ENCODE measurements around the gene GAMT. TPM values are rescaled to one million over a fixed set of nuclear protein-coding genes. Genes with fewer than 3 reads are reported as not detected.

The GAMT gene
- total RNA-seq, 2 experiments from 2014 or later, result 11.0 to 13.0 TPM

DNA sequence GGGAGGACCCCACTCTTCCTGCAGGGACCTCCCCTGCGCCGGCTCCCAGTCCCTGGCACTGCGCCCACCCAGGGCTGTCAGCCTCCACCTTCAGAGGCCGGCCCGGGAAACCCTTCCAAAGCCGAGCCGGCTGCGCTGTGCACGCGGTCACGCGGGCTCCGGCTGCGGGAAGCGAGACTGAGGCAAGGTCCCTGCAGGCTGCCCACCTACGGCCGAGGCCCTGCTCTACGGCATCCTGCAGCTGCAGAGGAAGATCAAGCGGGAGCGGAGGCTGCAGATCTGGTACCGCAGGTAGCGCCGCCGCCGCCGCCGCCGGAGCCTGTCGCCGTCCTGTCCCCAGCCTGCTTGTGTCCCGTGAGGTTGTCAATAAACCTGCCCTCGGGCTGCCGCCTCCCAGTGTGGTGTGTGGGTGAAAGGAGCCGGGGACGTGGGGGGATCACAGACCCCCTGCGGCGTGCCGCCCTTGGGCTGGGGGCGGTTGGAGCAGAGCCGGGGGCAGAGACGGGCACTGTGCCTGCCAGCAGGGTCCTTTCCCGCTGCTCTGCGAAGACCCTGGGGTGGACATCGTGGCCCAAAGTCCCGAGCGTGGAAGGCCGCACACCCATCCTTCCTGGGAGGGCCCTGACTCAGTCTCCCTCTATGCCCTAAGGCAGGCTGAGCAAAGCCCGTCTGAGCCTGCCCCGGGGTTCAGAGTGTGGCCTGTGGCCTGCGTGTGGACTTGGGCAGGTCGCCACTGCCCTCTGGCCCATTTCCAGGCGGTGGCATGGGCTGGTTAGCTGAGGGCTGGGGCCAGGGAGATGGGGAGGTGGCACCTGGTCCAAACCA is 5.9 kb downstream of the GAMT start:
- Histone ChIP-seq H3K4me1 (ENCODE audit: insufficient read depth, low read length) (peaks cover 16% of the 10 kb centered on the region), H3K9me3 (ENCODE audit: control insufficient read depth in 1 of 2, insufficient read depth in 1 of 2, low read length in 2 of 2) (no peaks in the 10 kb centered on the region), H3K27ac (ENCODE audit: low read depth in 1 of 2, low read length in 2 of 2) (no peak overlapping the region), H3K36me3 (ENCODE audit: insufficient read depth, low read length) (peaks cover 29% of the 10 kb centered on the region), H3K4me3 (ENCODE audit: low read length) (no peak overlapping the region), H3K27me3 (ENCODE audit: control insufficient read depth in 1 of 2, insufficient read depth in 2 of 2, low read length in 2 of 2) (no peaks in the 10 kb centered on the region)
- ChIA-PET CTCF (no interaction called here), POLR2A (no interaction called here)
- TF ChIP-seq, protein P1, sequence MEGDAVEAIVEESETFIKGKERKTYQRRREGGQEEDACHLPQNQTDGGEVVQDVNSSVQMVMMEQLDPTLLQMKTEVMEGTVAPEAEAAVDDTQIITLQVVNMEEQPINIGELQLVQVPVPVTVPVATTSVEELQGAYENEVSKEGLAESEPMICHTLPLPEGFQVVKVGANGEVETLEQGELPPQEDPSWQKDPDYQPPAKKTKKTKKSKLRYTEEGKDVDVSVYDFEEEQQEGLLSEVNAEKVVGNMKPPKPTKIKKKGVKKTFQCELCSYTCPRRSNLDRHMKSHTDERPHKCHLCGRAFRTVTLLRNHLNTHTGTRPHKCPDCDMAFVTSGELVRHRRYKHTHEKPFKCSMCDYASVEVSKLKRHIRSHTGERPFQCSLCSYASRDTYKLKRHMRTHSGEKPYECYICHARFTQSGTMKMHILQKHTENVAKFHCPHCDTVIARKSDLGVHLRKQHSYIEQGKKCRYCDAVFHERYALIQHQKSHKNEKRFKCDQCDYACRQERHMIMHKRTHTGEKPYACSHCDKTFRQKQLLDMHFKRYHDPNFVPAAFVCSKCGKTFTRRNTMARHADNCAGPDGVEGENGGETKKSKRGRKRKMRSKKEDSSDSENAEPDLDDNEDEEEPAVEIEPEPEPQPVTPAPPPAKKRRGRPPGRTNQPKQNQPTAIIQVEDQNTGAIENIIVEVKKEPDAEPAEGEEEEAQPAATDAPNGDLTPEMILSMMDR (IDR thresholded peaks at IDR 0.05), result no peak
- ATAC-seq (ENCODE audit: poor library complexity), result no peak
- Mint-ChIP-seq H3K27ac (no peak overlapping the region), H3K4me1 (ENCODE audit: low read depth) (no peaks in the 10 kb centered on the region), H3K9me3 (no peaks in the 10 kb centered on the region), H3K27me3 (no peaks in the 10 kb centered on the region), H3K36me3 (ENCODE audit: low read depth) (peaks cover 16% of the 10 kb centered on the region), H3K4me3 (no peak overlapping the region)
- intact Hi-C loops (cut with DNase I, micrococcal nuclease), result no loop called here
- DNase-seq, result peak in 1 of 14 experiments; percentile 37

DNA sequence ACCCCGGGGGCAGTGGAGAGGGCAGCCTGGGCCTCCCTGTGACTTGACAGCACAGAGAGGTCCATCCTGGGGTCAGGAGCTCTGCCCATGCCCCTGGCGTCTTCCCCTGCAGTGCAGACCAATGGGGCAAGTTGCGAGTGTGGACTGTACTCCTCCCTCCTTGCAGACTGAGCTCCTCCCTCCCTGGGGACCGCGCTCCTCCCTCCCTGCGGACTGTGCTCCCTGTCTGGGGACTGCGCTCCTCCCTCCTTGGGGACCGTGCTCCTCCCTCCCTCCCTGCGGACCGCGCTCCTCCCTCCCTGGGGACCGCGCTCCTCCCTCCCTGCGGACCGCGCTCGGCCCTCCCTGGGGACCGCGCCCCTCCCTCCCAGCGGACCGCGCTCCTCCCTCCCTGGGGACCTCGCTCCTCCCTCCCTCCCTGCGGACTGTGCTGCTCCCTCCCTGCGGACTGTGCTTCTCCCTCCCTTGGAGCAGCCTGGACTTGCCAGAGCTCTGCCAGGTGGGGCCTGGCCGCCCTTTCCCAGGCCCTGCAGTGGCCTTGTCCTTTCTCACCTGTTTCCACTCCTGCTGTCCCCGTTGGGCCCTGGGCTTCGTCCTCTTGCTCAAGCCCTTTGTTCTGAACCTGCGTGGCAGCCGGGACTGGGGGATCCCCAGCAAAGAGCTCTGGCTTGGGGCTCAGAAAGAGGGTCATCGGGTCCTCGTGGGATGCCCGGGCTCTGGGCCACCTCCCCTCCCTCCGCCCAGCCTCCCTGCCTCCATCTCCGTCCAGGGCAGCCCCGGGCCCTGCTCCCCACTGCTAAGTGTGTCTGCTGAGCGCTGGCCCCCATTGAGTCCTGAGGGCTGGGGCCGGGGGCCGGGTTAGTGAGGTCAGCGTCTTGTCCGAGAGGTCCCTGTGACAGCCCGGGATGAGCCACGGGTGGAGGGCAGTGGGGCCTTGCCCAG is 6.8 kb downstream of the GAMT start:
- H3K9me3 ChIP-seq (ENCODE audit: control insufficient read depth in 1 of 2, insufficient read depth in 1 of 2, low read length in 2 of 2), result no peaks in the 10 kb centered on the region
- intact Hi-C loops (cut with DNase I, micrococcal nuclease), result no loop called here
- H3K4me1 ChIP-seq (ENCODE audit: insufficient read depth, low read length), result peaks cover 12% of the 10 kb centered on the region
- no peak overlapping the region for H3K27ac Mint-ChIP-seq
- H3K36me3 ChIP-seq (ENCODE audit: insufficient read depth, low read length), result peaks cover 34% of the 10 kb centered on the region
- CTCF ChIA-PET, result no interaction called here
- no peaks in the 10 kb centered on the region for H3K9me3 Mint-ChIP-seq
- ATAC-seq (ENCODE audit: poor library complexity) (no peak), DNase-seq (no peak)
- no peaks in the 10 kb centered on the region for H3K27me3 ChIP-seq (ENCODE audit: control insufficient read depth in 1 of 2, insufficient read depth in 2 of 2, low read length in 2 of 2)
- TF ChIP-seq, protein P1 (IDR thresholded peaks at IDR 0.05), result no peak
- POLR2A ChIA-PET, result no interaction called here
- no peak overlapping the region for H3K4me3 ChIP-seq (ENCODE audit: low read length)
- H3K27me3 Mint-ChIP-seq, result no peaks in the 10 kb centered on the region
- no peaks in the 10 kb centered on the region for H3K4me1 Mint-ChIP-seq (ENCODE audit: low read depth)
- H3K36me3 Mint-ChIP-seq (ENCODE audit: low read depth), result peaks cover 23% of the 10 kb centered on the region
- H3K27ac ChIP-seq (ENCODE audit: low read depth in 1 of 2, low read length in 2 of 2), result no peak overlapping the region
- no peak overlapping the region for H3K4me3 Mint-ChIP-seq

DNA sequence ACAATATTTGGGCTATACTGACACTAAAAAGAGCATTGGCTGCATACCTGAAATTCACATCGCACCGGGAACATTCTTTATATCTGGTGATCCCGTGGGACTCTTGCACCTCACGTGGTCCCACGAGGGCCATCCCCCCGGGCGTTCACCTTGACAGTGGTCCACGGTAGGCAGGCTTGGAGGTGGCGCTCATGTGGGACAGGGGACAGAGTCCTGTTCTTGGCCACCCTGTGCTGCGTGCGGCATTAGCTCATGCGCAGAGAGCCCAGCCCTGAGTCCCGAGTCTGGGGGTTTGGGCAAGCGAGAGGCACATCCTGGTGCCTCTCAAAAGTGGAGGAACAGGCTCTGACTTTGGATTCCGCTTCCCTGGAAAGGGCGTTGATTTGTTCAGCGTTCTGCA is 7.5 kb downstream of the GAMT start:
- peaks cover 12% of the 10 kb centered on the region for H3K4me1 ChIP-seq (ENCODE audit: insufficient read depth, low read length)
- H3K27me3 ChIP-seq (ENCODE audit: control insufficient read depth in 1 of 2, insufficient read depth in 2 of 2, low read length in 2 of 2), result no peaks in the 10 kb centered on the region
- TF ChIP-seq, protein P1 (IDR thresholded peaks at IDR 0.05), result no peak
- DNase-seq (no peak), ATAC-seq (ENCODE audit: poor library complexity) (no peak)
- no peaks in the 10 kb centered on the region for H3K9me3 Mint-ChIP-seq
- intact Hi-C loops (cut with DNase I, micrococcal nuclease), result no loop called here
- no peaks in the 10 kb centered on the region for H3K4me1 Mint-ChIP-seq (ENCODE audit: low read depth)
- POLR2A ChIA-PET, result no interaction called here
- peaks cover 30% of the 10 kb centered on the region for H3K36me3 Mint-ChIP-seq (ENCODE audit: low read depth)
- no peaks in the 10 kb centered on the region for H3K9me3 ChIP-seq (ENCODE audit: control insufficient read depth in 1 of 2, insufficient read depth in 1 of 2, low read length in 2 of 2)
- H3K4me3 Mint-ChIP-seq, result no peak overlapping the region
- H3K27ac Mint-ChIP-seq, result no peak overlapping the region
- CTCF ChIA-PET, result no interaction called here
- no peak overlapping the region for H3K27ac ChIP-seq (ENCODE audit: low read depth in 1 of 2, low read length in 2 of 2)
- no peaks in the 10 kb centered on the region for H3K27me3 Mint-ChIP-seq
- H3K36me3 ChIP-seq (ENCODE audit: insufficient read depth, low read length), result peaks cover 41% of the 10 kb centered on the region
- H3K4me3 ChIP-seq (ENCODE audit: low read length), result no peak overlapping the region

Measured in CD4-positive, alpha-beta T cell (primary cell).